G401 (cell line): ENCODE results near the gene NIPBL. TPM values are rescaled to one million over a fixed set of nuclear protein-coding genes. Genes with fewer than 3 reads are reported as not detected.

ENCODE experiments used
- DNase-seq: peaks from one replicate; pipeline ENCODE4 v3.0.0-alpha.2; 2015; ENCODE audit warnings: low spot score
- in situ Hi-C: cut with HindIII; loops from 2 replicates; pipeline ENCODE4 v1.10.0; 2016; ENCODE audit warnings: low sequenced_read_pairs, mixed read lengths
- total RNA-seq: library from RNA; depleted of rRNA; stranded (reverse); fragments of >200 nt; shearing (Covaris generic); gene quantifications from 2 replicates; pipeline ENCODE4 v1.2.3, GENCODE V29; 2014

The NIPBL gene
- total RNA-seq, 1 experiment from 2014 or later: 33.2 TPM

- in situ Hi-C loops: no loop called here
- no peak for DNase-seq
Observed at GRCh38 chr5:36939969-36940858, 63.6 kb downstream of the NIPBL start.

DNA sequence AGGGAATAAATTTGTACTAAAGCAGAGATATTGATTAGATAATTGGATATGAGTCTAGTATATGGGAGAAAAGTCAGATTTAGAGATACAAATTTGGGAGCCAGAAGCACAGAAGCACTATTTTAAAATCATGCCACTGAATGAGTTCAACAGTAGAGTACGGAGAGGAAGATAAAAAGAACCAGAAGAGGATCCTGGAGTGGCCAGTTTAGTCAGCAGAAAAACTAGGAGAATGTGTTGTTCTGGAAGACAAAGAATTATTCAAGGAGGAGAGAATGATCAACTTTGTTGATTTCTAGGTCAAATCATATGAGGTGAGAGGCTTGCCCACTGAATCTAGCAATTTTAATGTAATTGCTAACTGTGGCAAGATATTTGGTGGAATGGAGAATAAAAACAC lies 67.0 kb downstream of the NIPBL start:
- in situ Hi-C loops: no loop called here
- no peak for DNase-seq

- in situ Hi-C loops: no loop called here
- DNase-seq: no peak
Observed at GRCh38 chr5:36944024-36944423, 67.5 kb downstream of the NIPBL start.

DNA sequence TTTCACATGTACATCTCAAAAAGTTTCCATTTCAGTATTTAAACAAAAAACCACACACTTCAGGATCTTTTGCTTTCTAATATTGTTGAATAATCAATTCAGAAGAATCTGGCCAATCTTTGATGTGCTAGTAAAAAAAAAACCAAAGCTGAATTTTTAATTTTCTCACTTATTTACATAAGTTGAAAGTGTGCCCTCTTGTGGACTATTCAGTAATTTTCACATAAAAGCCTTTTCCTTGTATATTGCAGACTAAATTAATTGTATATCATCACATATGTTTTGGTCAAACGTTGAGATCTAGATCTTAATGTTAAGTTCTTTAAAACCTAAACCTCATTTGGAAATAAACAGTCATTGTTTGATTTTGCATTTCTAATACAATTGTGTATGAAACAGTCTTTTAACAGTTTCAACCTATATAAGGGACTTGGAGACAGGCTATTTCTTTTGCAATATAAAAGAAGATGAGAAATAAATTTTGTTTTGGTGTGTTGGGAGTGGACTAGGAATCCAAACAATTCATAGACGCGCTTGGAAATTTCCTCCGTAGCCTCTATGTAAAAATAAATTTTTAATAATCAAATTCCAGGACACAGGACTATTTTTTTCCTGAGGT lies 68.1 kb downstream of the NIPBL start:
- peak; percentile 70 for DNase-seq
- in situ Hi-C loops: no loop called here

GRCh38 chr5:36945687-36946086 lies 69.1 kb downstream of the NIPBL start:
- DNase-seq: peak; percentile 51
- in situ Hi-C loops: no loop called here

GRCh38 chr5:36946101-36946500 lies 69.5 kb downstream of the NIPBL start:
- DNase-seq: no peak
- in situ Hi-C loops: no loop called here

DNA sequence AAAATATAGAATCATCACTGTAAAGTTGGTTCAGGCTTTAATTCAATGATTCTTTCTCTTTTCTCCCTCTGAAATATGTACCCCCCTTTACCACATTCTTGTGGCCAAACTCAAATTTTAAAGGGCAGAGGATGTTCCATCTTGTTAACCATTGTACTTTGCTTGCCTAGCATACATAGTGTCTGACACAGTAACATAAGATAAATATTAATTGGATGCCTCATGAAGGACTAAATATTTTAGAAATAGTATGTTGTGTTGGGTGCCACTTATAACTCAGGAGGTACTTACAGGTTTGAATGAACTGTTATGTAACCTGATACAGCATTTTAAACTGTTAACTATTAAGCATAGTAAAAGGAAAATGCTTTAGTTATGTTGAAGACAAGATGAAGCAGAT lies 71.5 kb downstream of the NIPBL start:
- no peak for DNase-seq
- in situ Hi-C loops: no loop called here

DNA sequence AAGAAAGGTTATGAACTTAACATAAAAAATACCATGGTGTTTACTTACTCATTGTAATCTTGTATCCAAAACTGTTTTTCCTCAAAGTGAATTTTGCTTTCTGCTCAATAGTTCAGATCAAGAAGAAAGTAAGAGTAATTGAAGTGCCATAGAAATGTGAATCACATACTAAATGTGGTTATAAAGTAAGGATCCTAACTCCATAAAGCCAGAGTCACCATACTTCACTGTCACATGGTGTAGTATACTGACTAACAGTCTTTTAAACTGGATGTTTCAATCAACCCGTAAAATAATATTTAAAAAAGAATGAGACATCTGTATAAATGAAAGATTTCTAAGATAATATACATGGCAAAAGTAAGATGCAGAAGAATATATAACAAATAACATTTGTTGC lies 72.1 kb downstream of the NIPBL start:
- DNase-seq: no peak
- in situ Hi-C loops: no loop called here

GRCh38 chr5:36949593-36949992 lies 73.0 kb downstream of the NIPBL start:
- in situ Hi-C loops: no loop called here
- no peak for DNase-seq

GRCh38 chr5:36950586-36951457 lies 74.3 kb downstream of the NIPBL start:
- in situ Hi-C loops: no loop called here
- no peak for DNase-seq

DNA sequence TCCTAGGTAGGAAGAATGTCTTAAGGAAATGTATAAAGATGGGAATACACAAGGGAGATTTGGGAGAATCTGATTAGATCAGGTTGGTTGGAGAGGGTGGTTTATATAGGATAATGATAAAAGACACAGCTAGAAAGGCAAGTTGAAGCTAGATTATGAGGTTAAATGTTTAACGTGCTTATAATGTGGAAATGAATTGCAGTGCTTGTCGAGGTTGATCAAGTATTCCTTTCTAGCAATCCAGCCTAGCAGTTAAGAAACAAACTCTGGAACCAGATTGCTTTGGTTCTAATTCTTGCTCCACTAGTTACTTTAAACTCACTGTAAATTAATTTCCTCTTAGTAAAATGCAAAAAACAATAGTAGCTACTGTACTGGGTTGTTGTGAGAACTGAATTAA lies 76.5 kb downstream of the NIPBL start:
- in situ Hi-C loops: no loop called here
- DNase-seq: no peak

- no peak for DNase-seq
- in situ Hi-C loops: no loop called here
Observed at GRCh38 chr5:36957953-36958537, 81.5 kb downstream of the NIPBL start.

- in situ Hi-C loops: no loop called here
- DNase-seq: no peak
Observed at GRCh38 chr5:36958612-36959011, 82.0 kb downstream of the NIPBL start.

- in situ Hi-C loops: no loop called here
- no peak for DNase-seq
Observed at GRCh38 chr5:36965179-36965578, 88.6 kb downstream of the NIPBL start.

DNA sequence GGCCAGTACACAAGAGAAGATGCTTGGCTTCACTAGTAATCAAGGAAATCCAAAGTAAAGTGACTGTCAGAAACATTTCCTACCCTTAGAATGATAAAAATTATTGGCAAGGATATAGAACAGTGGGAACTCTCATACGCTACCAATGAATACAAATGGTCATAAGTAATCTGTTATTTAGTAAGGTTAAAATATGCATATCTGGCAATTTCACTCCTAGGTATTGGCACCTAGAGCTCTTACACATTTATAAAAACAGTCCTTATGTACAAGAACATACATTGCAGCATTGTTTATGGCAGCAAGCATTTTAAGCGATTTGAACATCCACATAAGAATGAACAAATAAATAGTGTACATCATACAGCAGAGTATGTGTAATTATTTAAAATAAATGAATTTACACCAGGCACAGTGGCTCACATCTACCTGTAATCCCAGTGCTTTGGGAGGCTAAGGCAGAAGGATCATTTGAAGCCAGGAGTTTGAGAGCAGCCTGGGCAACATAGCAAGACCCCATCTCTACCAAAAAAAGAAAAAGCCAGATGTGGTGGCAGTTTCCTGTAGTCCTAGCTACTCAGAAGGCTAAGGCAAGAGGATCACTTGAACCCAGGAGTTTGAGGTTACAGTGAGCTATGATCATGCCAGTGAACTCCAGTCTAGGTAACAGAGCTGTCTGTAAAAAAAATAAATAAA lies 93.3 kb downstream of the NIPBL start:
- in situ Hi-C loops: no loop called here
- DNase-seq: no peak

- in situ Hi-C loops: no loop called here
- no peak for DNase-seq
Observed at GRCh38 chr5:36978196-36978595, 101.6 kb downstream of the NIPBL start.

GRCh38 chr5:36982146-36982545 lies 105.6 kb downstream of the NIPBL start:
- no peak for DNase-seq
- in situ Hi-C loops: no loop called here

- in situ Hi-C loops: no loop called here
Observed at GRCh38 chr5:36985387-36985786, 108.8 kb downstream of the NIPBL start.

GRCh38 chr5:36988396-36988795 lies 111.8 kb downstream of the NIPBL start:
- in situ Hi-C loops: no loop called here
- DNase-seq: no peak

More at GRCh38 chr5:36985387-36985786, 108.8 kb downstream of the NIPBL start:
- DNase-seq: no peak
